ENCODE measurements around the gene UBB.

UBB gene

DNA sequence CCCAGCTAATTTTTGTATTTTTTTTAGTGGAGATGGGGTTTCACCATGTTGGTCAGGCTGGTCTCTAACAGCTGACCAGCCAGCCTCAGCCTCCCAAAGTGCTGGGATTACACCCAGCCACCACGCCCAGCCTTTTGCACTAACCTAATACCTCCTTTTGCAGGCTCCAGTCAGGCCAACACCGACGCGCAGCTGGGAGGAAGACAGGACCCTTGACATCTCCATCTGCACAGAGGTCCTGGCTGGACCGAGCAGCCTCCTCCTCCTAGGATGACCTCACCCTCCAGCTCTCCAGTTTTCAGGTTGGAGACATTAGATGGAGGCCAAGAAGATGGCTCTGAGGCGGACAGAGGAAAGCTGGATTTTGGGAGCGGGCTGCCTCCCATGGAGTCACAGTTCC is 36.5 kb downstream of the UBB start:
- no peak for DNase-seq (ENCODE audit: low spot score)
- in situ Hi-C loops (cut with MboI; ENCODE audit: low sequenced_read_pairs, unreplicated experiment) = no loop called here
- TF ChIP-seq, protein P1, sequence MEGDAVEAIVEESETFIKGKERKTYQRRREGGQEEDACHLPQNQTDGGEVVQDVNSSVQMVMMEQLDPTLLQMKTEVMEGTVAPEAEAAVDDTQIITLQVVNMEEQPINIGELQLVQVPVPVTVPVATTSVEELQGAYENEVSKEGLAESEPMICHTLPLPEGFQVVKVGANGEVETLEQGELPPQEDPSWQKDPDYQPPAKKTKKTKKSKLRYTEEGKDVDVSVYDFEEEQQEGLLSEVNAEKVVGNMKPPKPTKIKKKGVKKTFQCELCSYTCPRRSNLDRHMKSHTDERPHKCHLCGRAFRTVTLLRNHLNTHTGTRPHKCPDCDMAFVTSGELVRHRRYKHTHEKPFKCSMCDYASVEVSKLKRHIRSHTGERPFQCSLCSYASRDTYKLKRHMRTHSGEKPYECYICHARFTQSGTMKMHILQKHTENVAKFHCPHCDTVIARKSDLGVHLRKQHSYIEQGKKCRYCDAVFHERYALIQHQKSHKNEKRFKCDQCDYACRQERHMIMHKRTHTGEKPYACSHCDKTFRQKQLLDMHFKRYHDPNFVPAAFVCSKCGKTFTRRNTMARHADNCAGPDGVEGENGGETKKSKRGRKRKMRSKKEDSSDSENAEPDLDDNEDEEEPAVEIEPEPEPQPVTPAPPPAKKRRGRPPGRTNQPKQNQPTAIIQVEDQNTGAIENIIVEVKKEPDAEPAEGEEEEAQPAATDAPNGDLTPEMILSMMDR (IDR thresholded peaks at IDR 0.05; ENCODE audit: borderline replicate concordance, control extremely low read depth, extremely low read depth, insufficient read depth, missing control alignments) = no peak

DNA sequence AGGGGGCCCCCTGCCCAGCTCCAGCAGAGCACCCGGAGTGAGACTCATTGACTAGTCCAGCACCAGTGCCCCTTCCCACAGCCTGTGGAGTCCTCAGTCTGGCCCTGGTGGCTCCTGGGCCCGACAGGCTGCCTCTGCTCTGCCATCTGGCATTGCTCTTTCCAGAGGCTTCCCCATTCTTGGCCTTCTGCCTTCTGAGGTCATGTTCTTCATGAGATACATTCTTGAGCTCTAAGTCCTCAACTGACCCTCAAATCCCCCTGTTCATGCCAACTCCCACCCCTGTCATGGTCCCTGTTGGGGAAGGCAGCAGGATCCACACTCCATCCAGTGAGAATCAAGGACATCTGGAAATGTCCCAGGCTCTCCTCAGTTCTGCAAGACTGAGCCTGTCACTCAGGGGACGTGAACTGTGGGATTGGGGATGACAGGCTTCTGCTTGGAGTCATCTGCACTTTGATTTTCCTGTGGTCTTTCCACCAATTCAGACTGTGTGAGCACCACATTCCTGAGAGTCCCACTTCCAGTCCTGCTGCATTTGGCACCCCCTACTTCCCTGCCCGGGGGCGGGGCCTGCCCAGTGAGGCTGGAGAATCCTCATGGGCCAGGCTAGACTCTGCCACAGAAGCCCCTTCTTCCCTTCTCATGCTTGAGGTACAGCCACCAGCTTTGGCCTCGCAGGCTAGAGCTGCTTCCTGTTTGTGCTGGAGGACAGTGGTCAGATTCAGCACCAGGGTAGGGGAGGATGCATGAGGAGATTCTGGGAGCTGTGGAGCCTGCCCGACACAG is 37.2 kb downstream of the UBB start:
- DNase-seq (ENCODE audit: low spot score) = peak; percentile 15
- TF ChIP-seq, protein P1 (IDR thresholded peaks at IDR 0.05; ENCODE audit: borderline replicate concordance, control extremely low read depth, extremely low read depth, insufficient read depth, missing control alignments) = no peak
- in situ Hi-C loops (cut with MboI; ENCODE audit: low sequenced_read_pairs, unreplicated experiment) = no loop called here

DNA sequence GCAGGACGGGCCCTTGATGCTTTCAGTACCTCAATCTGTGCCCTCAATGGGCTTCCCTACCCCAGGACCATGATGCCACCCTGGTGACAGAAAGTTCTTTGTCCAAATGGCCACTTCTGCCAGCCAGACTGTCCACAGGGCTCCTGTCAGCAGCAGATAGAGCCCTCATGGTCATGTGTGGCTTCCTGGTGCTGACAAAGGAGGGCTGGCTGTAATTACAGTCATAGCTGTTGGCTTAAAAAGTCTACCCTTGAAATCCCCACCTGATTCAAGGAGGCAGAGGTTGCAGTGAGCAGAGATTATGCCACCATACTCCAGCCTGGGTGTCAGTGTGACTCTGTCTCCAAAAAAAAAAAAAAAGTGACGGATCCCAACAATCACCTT is 37.8 kb downstream of the UBB start:
- in situ Hi-C loops (cut with MboI; ENCODE audit: low sequenced_read_pairs, unreplicated experiment) = no loop called here
- TF ChIP-seq, protein P1 (IDR thresholded peaks at IDR 0.05; ENCODE audit: borderline replicate concordance, control extremely low read depth, extremely low read depth, insufficient read depth, missing control alignments) = no peak
- DNase-seq (ENCODE audit: low spot score) = peak; percentile 32

DNA sequence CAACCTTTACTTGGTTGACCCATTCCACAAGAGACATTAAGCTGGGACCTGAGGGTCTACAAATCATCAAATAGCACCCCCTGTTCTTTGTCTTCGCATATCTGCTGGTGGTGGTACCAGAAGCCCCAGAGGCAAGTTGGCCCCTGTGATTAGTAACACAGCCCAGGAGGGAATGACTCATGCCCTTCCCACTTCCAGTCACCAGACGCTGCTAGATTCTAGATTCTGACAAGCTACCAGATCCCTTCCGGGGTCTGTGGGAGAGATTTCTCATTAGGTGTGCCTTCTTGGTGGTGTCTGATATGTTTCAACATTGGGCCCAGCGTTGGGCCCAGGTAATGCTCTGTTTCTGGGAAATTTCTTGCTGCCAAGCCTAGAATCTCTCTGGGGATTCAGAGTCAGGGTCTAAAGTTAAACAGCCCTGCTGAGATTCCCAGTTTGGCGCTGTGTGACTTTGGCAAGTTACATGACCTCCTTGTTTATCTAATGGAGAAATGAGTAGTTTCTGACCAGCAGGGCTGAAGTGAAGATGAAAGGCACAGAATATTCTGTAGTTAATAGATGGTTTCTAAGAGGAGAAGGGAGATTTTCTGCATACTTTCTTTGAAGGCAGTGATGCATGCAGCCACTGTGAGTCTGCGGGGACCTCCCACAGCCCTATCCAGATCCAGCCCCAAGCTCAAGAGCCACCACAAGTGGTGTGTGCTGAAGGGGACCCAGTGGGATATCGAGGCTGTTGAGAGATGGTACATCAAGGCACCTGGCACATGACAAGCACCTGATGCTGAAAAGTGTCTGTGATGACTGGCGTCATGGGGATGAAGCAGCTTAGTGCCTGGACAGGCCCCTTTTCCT is 38.4 kb downstream of the UBB start:
- peak; percentile 67 for DNase-seq (ENCODE audit: low spot score)
- TF ChIP-seq, protein P1 (IDR thresholded peaks at IDR 0.05; ENCODE audit: borderline replicate concordance, control extremely low read depth, extremely low read depth, insufficient read depth, missing control alignments) = no peak
- in situ Hi-C loops (cut with MboI; ENCODE audit: low sequenced_read_pairs, unreplicated experiment) = no loop called here

DNA sequence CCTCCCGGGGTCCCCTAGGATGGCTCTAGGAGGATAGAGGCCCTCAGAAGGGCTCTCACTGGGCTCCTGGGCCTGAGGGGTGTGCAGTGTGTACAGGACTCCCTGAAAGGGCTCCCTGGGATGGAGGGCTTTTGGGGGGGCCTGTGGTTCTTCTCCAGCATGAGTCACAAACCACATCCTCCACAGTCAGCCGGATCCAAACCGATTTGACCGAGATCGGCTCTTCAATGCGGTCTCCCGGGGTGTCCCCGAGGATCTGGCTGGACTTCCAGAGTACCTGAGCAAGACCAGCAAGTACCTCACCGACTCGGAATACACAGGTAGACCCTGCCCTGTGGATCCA is 39.0 kb downstream of the UBB start:
- DNase-seq (ENCODE audit: low spot score) = no peak
- TF ChIP-seq, protein P1 (IDR thresholded peaks at IDR 0.05; ENCODE audit: borderline replicate concordance, control extremely low read depth, extremely low read depth, insufficient read depth, missing control alignments) = no peak
- in situ Hi-C loops (cut with MboI; ENCODE audit: low sequenced_read_pairs, unreplicated experiment) = no loop called here

DNA sequence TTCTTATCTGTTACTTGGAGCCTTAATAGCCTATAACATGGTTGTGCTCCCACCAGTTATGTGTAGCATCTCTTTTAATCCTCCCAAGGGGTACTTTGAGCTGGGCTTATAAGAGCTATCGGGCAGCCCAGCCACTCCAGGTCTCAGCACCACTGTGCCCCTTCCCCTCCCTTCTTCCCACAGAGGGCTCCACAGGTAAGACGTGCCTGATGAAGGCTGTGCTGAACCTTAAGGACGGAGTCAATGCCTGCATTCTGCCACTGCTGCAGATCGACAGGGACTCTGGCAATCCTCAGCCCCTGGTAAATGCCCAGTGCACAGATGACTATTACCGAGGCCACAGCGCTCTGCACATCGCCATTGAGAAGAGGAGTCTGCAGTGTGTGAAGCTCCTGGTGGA is 41.5 kb downstream of the UBB start:
- no peak for DNase-seq (ENCODE audit: low spot score)
- TF ChIP-seq, protein P1 (IDR thresholded peaks at IDR 0.05; ENCODE audit: borderline replicate concordance, control extremely low read depth, extremely low read depth, insufficient read depth, missing control alignments) = no peak

More for the DNA sequence above, 41.5 kb downstream of the UBB start:
- in situ Hi-C loops (cut with MboI; ENCODE audit: low sequenced_read_pairs, unreplicated experiment) = no loop called here

Measured in GM13976 (cell line).